K562 (cell line): ENCODE data around the gene JUND. TPM values are rescaled to one million over a fixed set of nuclear protein-coding genes. Genes with fewer than 3 reads are reported as not detected.
A peak's percentile ranks its signal among the peaks of the same experiment; 100 is the strongest.

Experiments used
- CBX2 ChIP-seq: fragments of 200-600 bp; sonication (generic); IDR thresholded peaks from one replicate; pipeline ENCODE4 v1.6.1; 2012; ENCODE audit warnings: mild to moderate bottlenecking, low read length, inconsistent platforms; ENCODE audit not compliant: insufficient read depth, poor library complexity, severe bottlenecking
- GABPB1 ChIP-seq: sonication (generic); formaldehyde crosslinking; IDR thresholded peaks from 2 replicates; pipeline ENCODE4 v1.8.0; 2022; ENCODE audit warnings: mild to moderate bottlenecking, missing genetic modification reagents
- HDAC8 ChIP-seq: fragments of 450-650 bp; IDR thresholded peaks from 2 replicates; pipeline ENCODE4 v1.6.1; 2016; ENCODE audit warnings: mild to moderate bottlenecking, missing genetic modification characterization, moderate library complexity, missing compliant biosample characterization
- HEY1 ChIP-seq: fragments of 250-450 bp; sonication (Bioruptor Pico); IDR thresholded peaks from 2 replicates; pipeline ENCODE4 v1.5.0; 2020; ENCODE audit warnings: mild to moderate bottlenecking, moderate library complexity, borderline replicate concordance
- SMARCA4 ChIP-seq: fragments of 450-650 bp; IDR thresholded peaks from 2 replicates; pipeline ENCODE4 v1.6.1; 2016
- SNRNP70 ChIP-seq: fragments of 200-400 bp; formaldehyde crosslinking; optimal IDR thresholded peaks from 2 replicates; pipeline ENCODE3; 2017; ENCODE audit warnings: low read depth, low read length
- STAG1 ChIP-seq: sonication (generic); formaldehyde crosslinking; IDR thresholded peaks from 2 replicates; pipeline ENCODE4 v1.5.0; 2020; ENCODE audit warnings: missing genetic modification reagents, borderline replicate concordance
- TAF1 ChIP-seq: IDR thresholded peaks from 2 replicates; pipeline ENCODE4 v1.6.1; 2011; ENCODE audit warnings: mild to moderate bottlenecking, low read length, moderate library complexity; ENCODE audit not compliant: insufficient read depth, control insufficient read depth, severe bottlenecking; ENCODE audit errors: extremely low read depth
- U2AF2 ChIP-seq: fragments of 200-400 bp; formaldehyde crosslinking; optimal IDR thresholded peaks from 2 replicates; pipeline ENCODE3; 2017; ENCODE audit warnings: low read depth, mild to moderate bottlenecking, low read length
- ZNF311 ChIP-seq: fragments of 250-450 bp; sonication (Bioruptor Pico); IDR thresholded peaks from 2 replicates; pipeline ENCODE4 v1.4.0; 2020; ENCODE audit warnings: mild to moderate bottlenecking, moderate library complexity
- ZNF408 ChIP-seq: fragments of 250-450 bp; sonication (Bioruptor Pico); IDR thresholded peaks from 2 replicates; pipeline ENCODE4 v1.4.0; 2020; ENCODE audit warnings: low read depth, mild to moderate bottlenecking, moderate library complexity
- ZNF586 ChIP-seq: fragments of 450-650 bp; formaldehyde crosslinking; conservative IDR thresholded peaks from 2 replicates; pipeline ENCODE4 v1.4.0; 2020; ENCODE audit warnings: mild to moderate bottlenecking, moderate library complexity
- polyA plus RNA-seq, 8 experiments: library from polyadenylated mRNA; depleted of rRNA in 4 of 8; stranded (reverse) in 5 of 8; unstranded in 3 of 8; fragments of >200 nt; fragmentation: Nextera tagmentation in 2 of 8; fragmentation: Illumina TruSeq in 1 of 8; extraction: Ambion mirVana in 2 of 8; extraction: Trizol in 1 of 8; gene quantifications; 2 replicates each; pipeline versions ENCODE4 v1.2.1 to v1.2.3, GENCODE V29; 2011 to 2014; ENCODE audit warnings: inconsistent platforms in 1 of 8, missing spikeins in 1 of 8
- total RNA-seq, 7 experiments: library from RNA; depleted of rRNA in 6 of 7; stranded (reverse); fragments of >200 nt in 6 of 7; fragmentation: Illumina TruSeq in 2 of 7; extraction: Trizol in 2 of 7; gene quantifications; 2 replicates each; pipeline versions ENCODE4 v1.2.1 to v1.2.3, GENCODE V29; 2011 to 2021; ENCODE audit warnings: low replicate concordance in 1 of 7
- TF ChIP-seq, protein P1 (sequence below): IDR thresholded peaks from 2 replicates; pipeline ENCODE4 v1.6.1; 2011; ENCODE audit warnings: borderline replicate concordance, low read depth, mild to moderate bottlenecking, moderate library complexity, low read length; ENCODE audit not compliant: insufficient read depth, poor library complexity, severe bottlenecking
- TF ChIP-seq, protein P2 (sequence below), 2 experiments: fragments of 450-650 bp; formaldehyde crosslinking in 1 of 2; IDR thresholded peaks; 2 replicates each; pipeline versions ENCODE4 v1.4.0 to v1.6.1; 2014 to 2020; ENCODE audit warnings: mild to moderate bottlenecking in 2 of 2, borderline replicate concordance in 1 of 2, low read depth in 1 of 2

JUND gene
- total and polyA plus RNA-seq, 9 of the 15 experiments (the other 6 are each of a cell fraction or from before 2014, with no cell fraction given) = 6.4 to 286 (median 42.3) TPM

DNA sequence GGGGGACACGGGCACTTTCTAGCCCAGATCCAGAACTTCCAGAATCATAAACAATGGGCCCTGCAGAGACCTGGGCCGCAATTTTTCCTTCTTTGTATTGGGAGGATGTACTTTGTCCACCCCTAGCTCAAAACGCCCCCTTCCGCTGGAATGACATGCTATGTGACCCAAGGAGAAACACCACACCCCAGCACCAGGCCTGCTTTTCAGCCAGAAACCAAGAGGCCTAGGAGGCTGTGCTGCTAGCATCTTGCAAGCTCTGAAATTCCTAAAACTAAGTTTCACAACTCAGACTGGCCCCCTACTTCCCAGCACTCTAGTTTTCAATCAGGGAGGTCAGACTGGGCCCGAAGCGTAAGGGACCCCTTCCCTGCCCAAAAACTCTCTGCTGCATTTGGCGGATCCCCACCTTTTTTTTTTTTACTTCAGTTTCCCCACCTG, 40.9 kb upstream of the JUND start (continued):
- TF ChIP-seq TAF1 (no peak), ZNF408 (CRISPR knock-in tag) (no peak), HDAC8 (no peak), SMARCA4 (no peak; the same call in 1 of the 2 replicates), GABPB1 (CRISPR knock-in tag) (no peak), HEY1 (CRISPR knock-in tag) (no peak), U2AF2 (no peak), SNRNP70 (no peak), ZNF311 (CRISPR knock-in tag) (no peak), ZNF586 (no peak), STAG1 (CRISPR knock-in tag) (no peak), CBX2 (no peak)
- TF ChIP-seq, protein P1, sequence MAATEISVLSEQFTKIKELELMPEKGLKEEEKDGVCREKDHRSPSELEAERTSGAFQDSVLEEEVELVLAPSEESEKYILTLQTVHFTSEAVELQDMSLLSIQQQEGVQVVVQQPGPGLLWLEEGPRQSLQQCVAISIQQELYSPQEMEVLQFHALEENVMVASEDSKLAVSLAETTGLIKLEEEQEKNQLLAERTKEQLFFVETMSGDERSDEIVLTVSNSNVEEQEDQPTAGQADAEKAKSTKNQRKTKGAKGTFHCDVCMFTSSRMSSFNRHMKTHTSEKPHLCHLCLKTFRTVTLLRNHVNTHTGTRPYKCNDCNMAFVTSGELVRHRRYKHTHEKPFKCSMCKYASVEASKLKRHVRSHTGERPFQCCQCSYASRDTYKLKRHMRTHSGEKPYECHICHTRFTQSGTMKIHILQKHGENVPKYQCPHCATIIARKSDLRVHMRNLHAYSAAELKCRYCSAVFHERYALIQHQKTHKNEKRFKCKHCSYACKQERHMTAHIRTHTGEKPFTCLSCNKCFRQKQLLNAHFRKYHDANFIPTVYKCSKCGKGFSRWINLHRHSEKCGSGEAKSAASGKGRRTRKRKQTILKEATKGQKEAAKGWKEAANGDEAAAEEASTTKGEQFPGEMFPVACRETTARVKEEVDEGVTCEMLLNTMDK = peak; percentile 32
- TF ChIP-seq, protein P2, sequence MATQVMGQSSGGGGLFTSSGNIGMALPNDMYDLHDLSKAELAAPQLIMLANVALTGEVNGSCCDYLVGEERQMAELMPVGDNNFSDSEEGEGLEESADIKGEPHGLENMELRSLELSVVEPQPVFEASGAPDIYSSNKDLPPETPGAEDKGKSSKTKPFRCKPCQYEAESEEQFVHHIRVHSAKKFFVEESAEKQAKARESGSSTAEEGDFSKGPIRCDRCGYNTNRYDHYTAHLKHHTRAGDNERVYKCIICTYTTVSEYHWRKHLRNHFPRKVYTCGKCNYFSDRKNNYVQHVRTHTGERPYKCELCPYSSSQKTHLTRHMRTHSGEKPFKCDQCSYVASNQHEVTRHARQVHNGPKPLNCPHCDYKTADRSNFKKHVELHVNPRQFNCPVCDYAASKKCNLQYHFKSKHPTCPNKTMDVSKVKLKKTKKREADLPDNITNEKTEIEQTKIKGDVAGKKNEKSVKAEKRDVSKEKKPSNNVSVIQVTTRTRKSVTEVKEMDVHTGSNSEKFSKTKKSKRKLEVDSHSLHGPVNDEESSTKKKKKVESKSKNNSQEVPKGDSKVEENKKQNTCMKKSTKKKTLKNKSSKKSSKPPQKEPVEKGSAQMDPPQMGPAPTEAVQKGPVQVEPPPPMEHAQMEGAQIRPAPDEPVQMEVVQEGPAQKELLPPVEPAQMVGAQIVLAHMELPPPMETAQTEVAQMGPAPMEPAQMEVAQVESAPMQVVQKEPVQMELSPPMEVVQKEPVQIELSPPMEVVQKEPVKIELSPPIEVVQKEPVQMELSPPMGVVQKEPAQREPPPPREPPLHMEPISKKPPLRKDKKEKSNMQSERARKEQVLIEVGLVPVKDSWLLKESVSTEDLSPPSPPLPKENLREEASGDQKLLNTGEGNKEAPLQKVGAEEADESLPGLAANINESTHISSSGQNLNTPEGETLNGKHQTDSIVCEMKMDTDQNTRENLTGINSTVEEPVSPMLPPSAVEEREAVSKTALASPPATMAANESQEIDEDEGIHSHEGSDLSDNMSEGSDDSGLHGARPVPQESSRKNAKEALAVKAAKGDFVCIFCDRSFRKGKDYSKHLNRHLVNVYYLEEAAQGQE (IDR thresholded peaks at IDR 0.05; ENCODE audit: borderline replicate concordance) = peak; percentile 39; the same call in 1 of the 2 replicates
- TF ChIP-seq, protein P2 (CRISPR knock-in tag; IDR thresholded peaks at IDR 0.05; ENCODE audit: low read depth) = no peak
